GM12878 (cell line): Measurements from ENCODE around the gene PTPN18. TPM values are rescaled to one million over a fixed set of nuclear protein-coding genes. Genes with fewer than 3 reads are reported as not detected.

Source experiments
- BMI1 ChIP-seq: fragments of 450-650 bp; IDR thresholded peaks from 2 replicates; pipeline ENCODE4 v1.6.1; 2016; ENCODE audit warnings: mild to moderate bottlenecking, moderate library complexity, borderline replicate concordance
- FOXK2 ChIP-seq: fragments of 450-650 bp; IDR thresholded peaks from 2 replicates; pipeline ENCODE4 v1.6.1; 2017; ENCODE audit warnings: mild to moderate bottlenecking, moderate library complexity
- HDAC6 ChIP-seq: fragments of 200-600 bp; sonication (generic); IDR thresholded peaks from one replicate; pipeline ENCODE4 v1.8.0; 2017; ENCODE audit warnings: antibody characterized with exemption; ENCODE audit not compliant: unreplicated experiment
- IKZF1 ChIP-seq: fragments of 450-650 bp; conservative IDR thresholded peaks from 2 replicates; pipeline ENCODE4 v1.6.1; 2017; ENCODE audit warnings: antibody characterized with exemption, mild to moderate bottlenecking
- MTA3 ChIP-seq: IDR thresholded peaks from 2 replicates; pipeline ENCODE4 v1.6.1; 2012; ENCODE audit warnings: low read length, inconsistent platforms, borderline replicate concordance
- NBN ChIP-seq: fragments of 450-650 bp; IDR thresholded peaks from 2 replicates; pipeline ENCODE4 v1.6.1; 2016
- NR2C2 ChIP-seq: IDR thresholded peaks from 2 replicates; pipeline ENCODE4 v1.6.1; 2011; ENCODE audit warnings: borderline replicate concordance, low read depth; ENCODE audit not compliant: control insufficient read depth, insufficient read length
- SUZ12 ChIP-seq: fragments of 200-600 bp; sonication (generic); IDR thresholded peaks from one replicate; pipeline ENCODE4 v1.6.1; 2018; ENCODE audit warnings: antibody characterized with exemption, mild to moderate bottlenecking; ENCODE audit not compliant: unreplicated experiment
- polyA plus RNA-seq, 11 experiments: library from polyadenylated mRNA; depleted of rRNA in 4 of 11; unstranded in 6 of 11; stranded (reverse) in 5 of 11; fragments of >200 nt; fragmentation: Nextera tagmentation in 4 of 11; fragmentation: Illumina TruSeq in 1 of 11; extraction: Ambion mirVana in 4 of 11; extraction: Trizol in 1 of 11; gene quantifications; 1 replicate in 1 of 11; 2 replicates in 10 of 11; pipeline versions ENCODE4 v1.2.1 to v1.2.3, GENCODE V29; 2011 to 2016; ENCODE audit warnings: inconsistent platforms in 2 of 11, missing spikeins in 2 of 11, low read depth in 1 of 11
- total RNA-seq, 4 experiments: library from RNA; depleted of rRNA in 3 of 4; stranded (reverse); fragments of >200 nt in 3 of 4; fragmentation: Illumina TruSeq in 1 of 4; extraction: Trizol in 1 of 4; gene quantifications; 2 replicates each; pipeline versions ENCODE4 v1.2.1 to v1.2.3, GENCODE V29; 2013 to 2021
- TF ChIP-seq, protein P1 (sequence below): fragments of 150-350 bp; IDR thresholded peaks from 2 replicates; pipeline ENCODE4 v1.6.1; 2014; ENCODE audit warnings: mild to moderate bottlenecking, low read depth, low read length
- TF ChIP-seq, protein P2 (sequence below): fragments of 450-650 bp; IDR thresholded peaks from 2 replicates; pipeline ENCODE4 v1.6.1; 2016; ENCODE audit warnings: mild to moderate bottlenecking

PTPN18 gene
- total and polyA plus RNA-seq, 10 of the 15 experiments (the other 5 are each of a cell fraction or from before 2014, with no cell fraction given): 14.8 to 89.9 (median 43.4) TPM

DNA sequence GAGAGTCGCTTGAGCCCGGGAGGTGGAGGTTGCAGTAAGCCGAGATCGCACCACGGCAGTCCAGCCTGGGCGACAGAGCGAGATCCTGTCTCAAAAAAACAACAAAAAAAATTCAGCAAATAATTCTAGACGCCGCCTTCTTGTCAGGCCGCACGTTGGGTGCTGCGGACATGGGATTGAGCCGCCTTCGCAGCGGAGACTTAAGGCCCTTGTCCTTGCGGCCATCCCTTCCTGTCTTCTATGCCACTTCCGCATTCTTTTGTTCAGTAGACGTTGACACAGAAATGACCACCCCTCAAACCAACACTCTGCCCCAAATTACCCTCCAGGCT, 15.8 kb downstream of the PTPN18 start (continued):
- TF ChIP-seq, protein P1, sequence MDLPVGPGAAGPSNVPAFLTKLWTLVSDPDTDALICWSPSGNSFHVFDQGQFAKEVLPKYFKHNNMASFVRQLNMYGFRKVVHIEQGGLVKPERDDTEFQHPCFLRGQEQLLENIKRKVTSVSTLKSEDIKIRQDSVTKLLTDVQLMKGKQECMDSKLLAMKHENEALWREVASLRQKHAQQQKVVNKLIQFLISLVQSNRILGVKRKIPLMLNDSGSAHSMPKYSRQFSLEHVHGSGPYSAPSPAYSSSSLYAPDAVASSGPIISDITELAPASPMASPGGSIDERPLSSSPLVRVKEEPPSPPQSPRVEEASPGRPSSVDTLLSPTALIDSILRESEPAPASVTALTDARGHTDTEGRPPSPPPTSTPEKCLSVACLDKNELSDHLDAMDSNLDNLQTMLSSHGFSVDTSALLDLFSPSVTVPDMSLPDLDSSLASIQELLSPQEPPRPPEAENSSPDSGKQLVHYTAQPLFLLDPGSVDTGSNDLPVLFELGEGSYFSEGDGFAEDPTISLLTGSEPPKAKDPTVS: no peak
- TF ChIP-seq BMI1 (no peak), NBN (peak; percentile 87), FOXK2 (no peak), IKZF1 (no peak), SUZ12 (no peak), MTA3 (0 out of 2 replicates have a peak, but pooled peaks have one; percentile 7), NR2C2 (no peak), HDAC6 (no peak)
- TF ChIP-seq, protein P2, sequence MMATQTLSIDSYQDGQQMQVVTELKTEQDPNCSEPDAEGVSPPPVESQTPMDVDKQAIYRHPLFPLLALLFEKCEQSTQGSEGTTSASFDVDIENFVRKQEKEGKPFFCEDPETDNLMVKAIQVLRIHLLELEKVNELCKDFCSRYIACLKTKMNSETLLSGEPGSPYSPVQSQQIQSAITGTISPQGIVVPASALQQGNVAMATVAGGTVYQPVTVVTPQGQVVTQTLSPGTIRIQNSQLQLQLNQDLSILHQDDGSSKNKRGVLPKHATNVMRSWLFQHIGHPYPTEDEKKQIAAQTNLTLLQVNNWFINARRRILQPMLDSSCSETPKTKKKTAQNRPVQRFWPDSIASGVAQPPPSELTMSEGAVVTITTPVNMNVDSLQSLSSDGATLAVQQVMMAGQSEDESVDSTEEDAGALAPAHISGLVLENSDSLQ: no peak
